Measurements from ENCODE around the gene DENND1A. TPM values are rescaled to one million over a fixed set of nuclear protein-coding genes. Genes with fewer than 3 reads are reported as not detected.

Gene DENND1A
- total RNA-seq, 2 experiments from 2014 or later = 21.9 to 23.3 TPM

- no peak for TF ChIP-seq CTCF (IDR thresholded peaks at IDR 0.05)
- ATAC-seq (no peak), DNase-seq (no peak)
- Mint-ChIP-seq H3K27ac (no peak overlapping the region), H3K27me3 (no peaks in the 10 kb centered on the region), H3K36me3 (ENCODE audit: low read depth) (peaks cover 4% of the 10 kb centered on the region), H3K9me3 (no peaks in the 10 kb centered on the region), H3K4me1 (ENCODE audit: low read depth) (no peaks in the 10 kb centered on the region), H3K4me3 (no peak overlapping the region)
- intact Hi-C loops (cut with micrococcal nuclease) = no loop called here
- ChIA-PET CTCF (interaction anchor here (0.7 kb wide), 1 partner anchor 42 kb away, joined by 3 read pairs; no protein-coding TSS in a partner anchor), POLR2A (no interaction called here)
Measured at GRCh38 chr9:123757547-123757946, 172.4 kb downstream of the DENND1A start.

- ChIA-PET CTCF (no interaction called here), POLR2A (interaction anchor here (0.5 kb wide), 1 partner anchor 262 kb away, joined by 3 read pairs; no protein-coding TSS in a partner anchor)
- Mint-ChIP-seq H3K4me3 (no peak overlapping the region), H3K9me3 (no peaks in the 10 kb centered on the region), H3K4me1 (ENCODE audit: low read depth) (no peaks in the 10 kb centered on the region), H3K27me3 (no peaks in the 10 kb centered on the region), H3K27ac (no peak overlapping the region), H3K36me3 (ENCODE audit: low read depth) (peaks cover 4% of the 10 kb centered on the region)
- DNase-seq = no peak
- TF ChIP-seq CTCF (IDR thresholded peaks at IDR 0.05) = no peak
- intact Hi-C loops (cut with micrococcal nuclease) = no loop called here
- no peak for ATAC-seq
Measured at GRCh38 chr9:123756484-123757106, 173.3 kb downstream of the DENND1A start.

- Mint-ChIP-seq H3K4me3 (no peak overlapping the region), H3K4me1 (ENCODE audit: low read depth) (peaks cover 15% of the 10 kb centered on the region), H3K9me3 (no peaks in the 10 kb centered on the region), H3K27me3 (no peaks in the 10 kb centered on the region), H3K36me3 (ENCODE audit: low read depth) (peaks cover 4% of the 10 kb centered on the region), H3K27ac (no peak overlapping the region)
- ChIA-PET CTCF (no interaction called here), POLR2A (no interaction called here)
- ATAC-seq = no peak
- DNase-seq = no peak
- TF ChIP-seq CTCF (IDR thresholded peaks at IDR 0.05) = no peak
- intact Hi-C loops (cut with micrococcal nuclease) = no loop called here
Measured at GRCh38 chr9:123753669-123754258, 176.2 kb downstream of the DENND1A start.

- H3K36me3 Mint-ChIP-seq (ENCODE audit: low read depth) = peaks cover 4% of the 10 kb centered on the region
- no peak overlapping the region for H3K4me3 Mint-ChIP-seq
- DNase-seq (no peak), ATAC-seq (no peak)
- H3K27ac Mint-ChIP-seq = no peak overlapping the region
- TF ChIP-seq CTCF (IDR thresholded peaks at IDR 0.05) = no peak
- H3K9me3 Mint-ChIP-seq = no peaks in the 10 kb centered on the region
- H3K4me1 Mint-ChIP-seq (ENCODE audit: low read depth) = peaks cover 15% of the 10 kb centered on the region
- intact Hi-C loops (cut with micrococcal nuclease) = no loop called here
- POLR2A ChIA-PET = no interaction called here
- CTCF ChIA-PET = no interaction called here
- H3K27me3 Mint-ChIP-seq = no peaks in the 10 kb centered on the region
Measured at GRCh38 chr9:123753016-123753415, 176.9 kb downstream of the DENND1A start.

GRCh38 chr9:123749580-123750202, 180.2 kb downstream of the DENND1A start:
- Mint-ChIP-seq H3K9me3 (no peaks in the 10 kb centered on the region), H3K27me3 (no peaks in the 10 kb centered on the region), H3K36me3 (ENCODE audit: low read depth) (peaks cover 1% of the 10 kb centered on the region), H3K4me3 (no peak overlapping the region), H3K27ac (no peak overlapping the region), H3K4me1 (ENCODE audit: low read depth) (peaks cover 15% of the 10 kb centered on the region)
- ChIA-PET POLR2A (interaction anchor here (1.4 kb wide), 1 partner anchor 12 kb away, joined by 3 read pairs; no protein-coding TSS in a partner anchor), CTCF (no interaction called here)
- peak; percentile 3 for DNase-seq
- intact Hi-C loops (cut with micrococcal nuclease) = no loop called here
- peak; percentile 65 for ATAC-seq
- TF ChIP-seq CTCF (IDR thresholded peaks at IDR 0.05) = no peak

Data from activated CD8-positive, alpha-beta T cell treated with anti-CD3 and anti-CD28 coated beads for 36 hours (primary cell).